HepG2 (cell line): ENCODE results near the gene ELAVL2. TPM values are rescaled to one million over a fixed set of nuclear protein-coding genes. Genes with fewer than 3 reads are reported as not detected.

ENCODE experiments used
- ATAC-seq: fragments of 200-7000 bp; cut with Tn5 transposase; 3 replicates; pipeline ENCODE4 v1.9.1; 2020; ENCODE audit warnings: mild to moderate bottlenecking, moderate library complexity
- BruUV-seq: library from RNA; stranded (reverse); fragments of 400-500 nt; replicated peaks from 2 replicates; lab custom pipeline; 2021; lab: Mats Ljungman, UMichigan
- CTCF ChIA-PET: fragments of 300-600 bp; formaldehyde crosslinking; extraction: SDS; loops from one replicate; lab custom pipeline; 2021; ENCODE audit warnings: low total read pairs, inconsistent platforms, low intra/inter-chr PET ratio; lab: Yijun Ruan, JAX
- POLR2A ChIA-PET: fragments of 350-600 bp; sonication (Branson Sonifier 250); formaldehyde crosslinking; loops from one replicate; lab custom pipeline; 2020; ENCODE audit warnings: antibody characterized with exemption, inconsistent platforms; lab: Yijun Ruan, JAX
- DNase-seq: peaks from one replicate; pipeline ENCODE4 v3.0.0-alpha.2; 2015; ENCODE audit warnings: low spot score
- FAIRE-seq: peaks from 3 replicates; lab custom pipeline; 2011; peaks lifted over from hg19 to GRCh38; lab: Jason Lieb, UNC
- H2AFZ ChIP-seq: one replicate; pipeline ENCODE4 v1.6.1; 2011; ENCODE audit warnings: low read length, inconsistent platforms
- H3K27ac ChIP-seq: fragments of 300-600 bp; 3 replicates; pipeline ENCODE4 v1.8.0; 2011; ENCODE audit warnings: mixed run types, mild to moderate bottlenecking, mixed read lengths, low read length, inconsistent platforms; ENCODE audit not compliant: insufficient read depth; ENCODE audit errors: extremely low read length
- H3K27me3 ChIP-seq, 2 experiments: fragments of 200-600 bp in 1 of 2; 2 replicates in 1 of 2; 3 replicates in 1 of 2; pipeline versions ENCODE4 v1.6.0 to v1.8.0; 2011; ENCODE audit warnings: low read length in 2 of 2, mild to moderate bottlenecking in 2 of 2, moderate library complexity in 2 of 2, inconsistent platforms in 1 of 2; ENCODE audit not compliant: insufficient read depth in 2 of 2, control insufficient read depth in 1 of 2
- H3K36me3 ChIP-seq, 2 experiments: fragments of 200-600 bp in 1 of 2; replicated peaks in 1 of 2; 2 replicates in 1 of 2; 3 replicates in 1 of 2; pipeline versions ENCODE4 v1.5.1 to v1.8.0; 2011; ENCODE audit warnings: low read length in 2 of 2, inconsistent platforms in 1 of 2; ENCODE audit not compliant: insufficient read depth in 2 of 2, control insufficient read depth in 1 of 2
- H3K4me1 ChIP-seq: 2 replicates; pipeline ENCODE4 v1.5.1; 2012; ENCODE audit warnings: low read length, inconsistent platforms; ENCODE audit not compliant: insufficient read depth
- H3K4me2 ChIP-seq: 2 replicates; pipeline ENCODE4 v1.6.0; 2011; ENCODE audit warnings: low read depth, low read length, inconsistent platforms
- H3K4me3 ChIP-seq, 3 experiments: fragments of 200-600 bp in 1 of 3; sonication (generic), shearing (Covaris generic) in 1 of 3; replicated peaks in 1 of 3; 2 replicates each; pipeline ENCODE4 v1.5.1; 2011 to 2016; ENCODE audit warnings: low read length in 3 of 3, inconsistent platforms in 2 of 3, low read depth in 2 of 3, mild to moderate bottlenecking in 2 of 3, control low read depth in 1 of 3, mixed read lengths in 1 of 3; ENCODE audit not compliant: insufficient read depth in 1 of 3
- H3K79me2 ChIP-seq: one replicate; pipeline ENCODE4 v1.6.1; 2011; ENCODE audit warnings: low read length, inconsistent platforms; ENCODE audit not compliant: insufficient read depth
- H3K9ac ChIP-seq: 2 replicates; pipeline ENCODE4 v1.6.0; 2011; ENCODE audit warnings: mild to moderate bottlenecking, low read depth, low read length, inconsistent platforms; ENCODE audit not compliant: insufficient read depth
- H3K9me3 ChIP-seq: 2 replicates; pipeline ENCODE4 v1.5.1; 2012; ENCODE audit warnings: mild to moderate bottlenecking, low read length
- H4K20me1 ChIP-seq: 2 replicates; pipeline ENCODE4 v1.6.0; 2011; ENCODE audit warnings: inconsistent platforms, mild to moderate bottlenecking, low read length, moderate library complexity; ENCODE audit not compliant: insufficient read depth
- ATM ChIP-seq: fragments of 450-650 bp; IDR thresholded peaks from 2 replicates; pipeline ENCODE4 v1.7.1; 2017; ENCODE audit warnings: mild to moderate bottlenecking, borderline replicate concordance
- HNRNPH1 ChIP-seq: fragments of 200-400 bp; formaldehyde crosslinking; optimal IDR thresholded peaks from 2 replicates; pipeline ENCODE3; 2017; ENCODE audit warnings: mild to moderate bottlenecking, low read depth, low read length
- HOXD1 ChIP-seq: sonication (generic); formaldehyde crosslinking; IDR thresholded peaks from 2 replicates; pipeline ENCODE4 v1.5.0; 2020; ENCODE audit warnings: missing genetic modification reagents
- LRRFIP1 ChIP-seq: sonication (generic); formaldehyde crosslinking; conservative IDR thresholded peaks from 2 replicates; pipeline ENCODE4 v1.4.0; 2020; ENCODE audit warnings: missing genetic modification reagents
- MEF2D ChIP-seq: sonication (generic); formaldehyde crosslinking; IDR thresholded peaks from 2 replicates; pipeline ENCODE4 v1.5.1; 2020; ENCODE audit warnings: mild to moderate bottlenecking, missing genetic modification reagents
- PTBP1 ChIP-seq: fragments of 200-400 bp; formaldehyde crosslinking; IDR thresholded peaks from 2 replicates; pipeline ENCODE4 v1.6.1; 2018; ENCODE audit warnings: low read length, low read depth; ENCODE audit not compliant: poor library complexity, severe bottlenecking
- SAP130 ChIP-seq: IDR thresholded peaks from 2 replicates; pipeline ENCODE4 v1.6.1; 2016; ENCODE audit warnings: low read depth
- STAG1 ChIP-seq: sonication (generic); formaldehyde crosslinking; IDR thresholded peaks from 2 replicates; pipeline ENCODE4 v1.4.0; 2020; ENCODE audit warnings: missing genetic modification reagents
- TBX2 ChIP-seq: sonication (generic); formaldehyde crosslinking; IDR thresholded peaks from 2 replicates; pipeline ENCODE4 v1.5.0; 2020; ENCODE audit warnings: missing genetic modification reagents, mild to moderate bottlenecking, borderline replicate concordance
- ZKSCAN5 ChIP-seq: sonication (generic); formaldehyde crosslinking; IDR thresholded peaks from 2 replicates; pipeline ENCODE4 v1.5.1; 2020; ENCODE audit warnings: mild to moderate bottlenecking, missing genetic modification reagents
- ZNF280B ChIP-seq: sonication (generic); formaldehyde crosslinking; IDR thresholded peaks from 2 replicates; pipeline ENCODE4 v1.5.0; 2020; ENCODE audit warnings: missing genetic modification reagents, mild to moderate bottlenecking, borderline replicate concordance
- ZNF281 ChIP-seq: sonication (generic); formaldehyde crosslinking; IDR thresholded peaks from 2 replicates; pipeline ENCODE4 v1.4.0; 2020; ENCODE audit warnings: missing genetic modification reagents, borderline replicate concordance
- ZNF530 ChIP-seq: sonication (generic); formaldehyde crosslinking; IDR thresholded peaks from 2 replicates; pipeline ENCODE4 v1.5.0; 2020; ENCODE audit warnings: low read depth, mild to moderate bottlenecking, missing genetic modification reagents
- ZNF672 ChIP-seq: sonication (generic); formaldehyde crosslinking; IDR thresholded peaks from 2 replicates; pipeline ENCODE4 v1.8.1; 2022; ENCODE audit warnings: missing genetic modification reagents
- ZNF768 ChIP-seq: sonication (generic); formaldehyde crosslinking; IDR thresholded peaks from 2 replicates; pipeline ENCODE4 v1.4.0; 2020; ENCODE audit warnings: missing genetic modification reagents
- ZNF776 ChIP-seq: sonication (generic); formaldehyde crosslinking; IDR thresholded peaks from 2 replicates; pipeline ENCODE4 v1.4.0; 2020; ENCODE audit warnings: mild to moderate bottlenecking, missing genetic modification reagents
- ZNF777 ChIP-seq: sonication (generic); formaldehyde crosslinking; IDR thresholded peaks from 2 replicates; pipeline ENCODE4 v1.4.0; 2020; ENCODE audit warnings: missing genetic modification reagents
- ZSCAN12 ChIP-seq: sonication (generic); formaldehyde crosslinking; IDR thresholded peaks from 2 replicates; pipeline ENCODE4 v1.9.0; 2021; ENCODE audit warnings: mild to moderate bottlenecking, missing genetic modification reagents
- WGBS: methylation state at CpG from one replicate; pipeline ENCODE4 v1.1.6; 2017; ENCODE audit warnings: low lambda C conversion rate; 5-methylcytosine and 5-hydroxymethylcytosine counted together
- in situ Hi-C: cut with HindIII; loops from 2 replicates; pipeline ENCODE4 v1.10.0; 2017; ENCODE audit warnings: low pct_unique_long_range_greater_than_20kb; ENCODE audit not compliant: extremely low pct_ligation_motif_present
- intact Hi-C: fragments of 100-400 bp; cut with micrococcal nuclease; formaldehyde crosslinking; loops from one replicate; pipeline ENCODE4 v1.10.0; 2022; ENCODE audit not compliant: unreplicated experiment
- polyA plus RNA-seq, 8 experiments: library from polyadenylated mRNA; depleted of rRNA in 3 of 8; stranded (reverse) in 7 of 8; unstranded in 1 of 8; fragments of >200 nt; fragmentation: Illumina TruSeq in 4 of 8; extraction: Trizol in 4 of 8; gene quantifications; 2 replicates each; pipeline versions ENCODE4 v1.2.1 to v1.2.3, GENCODE V29; 2011 to 2016; ENCODE audit warnings: low read depth in 4 of 8, missing spikeins in 1 of 8, mixed read lengths in 1 of 8; ENCODE audit not compliant: insufficient read depth in 1 of 8
- total RNA-seq, 5 experiments: library from RNA; depleted of rRNA; stranded (reverse); fragments of >200 nt; fragmentation: Illumina TruSeq; extraction: Trizol; gene quantifications; 2 replicates each; pipeline ENCODE4 v1.2.3, GENCODE V29; 2016; ENCODE audit warnings: low read depth in 1 of 5

Gene ELAVL2
- total and polyA plus RNA-seq, 2 of the 13 experiments (the other 11 are each of a cell fraction or from before 2014, with no cell fraction given) = not detected

- TF ChIP-seq ZNF672 = no peak
- no peak for TF ChIP-seq ZKSCAN5 (CRISPR knock-in tag)
- no peak for TF ChIP-seq ZNF768
- TF ChIP-seq ZNF776 = no peak
- TF ChIP-seq ZNF281 (CRISPR knock-in tag) = no peak
- no peak for TF ChIP-seq HOXD1 (CRISPR knock-in tag)
- no peak for TF ChIP-seq LRRFIP1
- TF ChIP-seq PTBP1 = no peak
- TF ChIP-seq MEF2D (CRISPR knock-in tag) = no peak
- no peak for TF ChIP-seq TBX2 (CRISPR knock-in tag)
- no peak for TF ChIP-seq STAG1 (CRISPR knock-in tag)
- TF ChIP-seq ZNF530 = no peak
- TF ChIP-seq ZNF280B (CRISPR knock-in tag) = no peak
- TF ChIP-seq HNRNPH1 = no peak
- TF ChIP-seq ZSCAN12 (CRISPR knock-in tag) = no peak
- no peak for TF ChIP-seq ZNF777 (CRISPR knock-in tag)
- no peak for TF ChIP-seq ATM
- no peak for TF ChIP-seq SAP130 (CRISPR knock-in tag)
- Histone ChIP-seq H3K4me2 (no peak overlapping the region), H3K27ac (no peak overlapping the region), H3K4me1 (no peaks in the 10 kb centered on the region), H3K36me3 (no peaks in the 10 kb centered on the region), H3K27me3 (no peaks in the 10 kb centered on the region), H3K79me2 (no peaks in the 10 kb centered on the region), H3K4me3 (no peak overlapping the region), H3K9me3 (0 out of 2 replicates have a peak, but pooled peaks cover 3% of the 10 kb centered on the region), H3K9ac (no peak overlapping the region), H2AFZ (no peak overlapping the region), H4K20me1 (no peaks in the 10 kb centered on the region)
- BruUV-seq = no TSS peak
- intact Hi-C loops (no loop called here), in situ Hi-C loops (no loop called here)
- ATAC-seq (no peak), FAIRE-seq (no peak), DNase-seq (no peak)
- ChIA-PET CTCF (no interaction called here), POLR2A (no interaction called here)
- WGBS = 11% methylated on average over 6 of the region's 6 CpGs
Measured at GRCh38 chr9:23644326-23644725, 181.7 kb downstream of the ELAVL2 start.
